OCI-LY3 (cell line): Measurements from ENCODE around the gene DESI2.

Source experiments
- H2AFZ ChIP-seq: fragments of 200-600, 300-600 bp; shearing (Covaris generic); 2 replicates; pipeline ENCODE4 v1.6.0; 2014; ENCODE audit warnings: antibody characterized with exemption, low read depth, low read length
- H3K27ac ChIP-seq: fragments of 200-600, 300-600 bp; sonication (generic); 2 replicates; pipeline ENCODE4 v1.5.1; 2014; ENCODE audit warnings: mild to moderate bottlenecking, low read length, moderate library complexity, mixed read lengths
- H3K27me3 ChIP-seq: fragments of 200-600, 300-600 bp; sonication (generic); 2 replicates; pipeline ENCODE4 v1.6.1; 2014; ENCODE audit warnings: low read depth, low read length, mixed read lengths
- H3K36me3 ChIP-seq: fragments of 200-600, 300-600 bp; sonication (generic); replicated peaks from 2 replicates; pipeline ENCODE3; 2014; ENCODE audit warnings: low read depth, low read length, mixed read lengths
- H3K4me1 ChIP-seq: fragments of 300-600, 200-600 bp; sonication (generic); 2 replicates; pipeline ENCODE4 v1.6.1; 2014; ENCODE audit warnings: low read length, mixed read lengths
- H3K4me2 ChIP-seq: fragments of 200-600, 300-600 bp; sonication (generic); 2 replicates; pipeline ENCODE4 v1.6.1; 2014; ENCODE audit warnings: low read length, mixed read lengths
- H3K4me3 ChIP-seq: fragments of 300-600, 200-600 bp; sonication (generic); 2 replicates; pipeline ENCODE4 v1.5.1; 2014; ENCODE audit warnings: antibody characterized with exemption, mild to moderate bottlenecking, low read length, moderate library complexity
- H3K79me2 ChIP-seq: fragments of 300-600, 200-600 bp; shearing (Covaris generic); 2 replicates; pipeline ENCODE4 v1.6.1; 2014; ENCODE audit warnings: mild to moderate bottlenecking, low read length, mixed read lengths
- H3K9ac ChIP-seq: fragments of 300-600, 200-600 bp; shearing (Covaris generic); 2 replicates; pipeline ENCODE4 v1.6.0; 2014; ENCODE audit warnings: mild to moderate bottlenecking, low read length, moderate library complexity
- H3K9me3 ChIP-seq: fragments of 200-600, 300-600 bp; shearing (Covaris generic); 2 replicates; pipeline ENCODE4 v1.6.1; 2014; ENCODE audit warnings: low read length, mixed read lengths; ENCODE audit not compliant: insufficient read depth
- H4K20me1 ChIP-seq: fragments of 200-600, 300-600 bp; sonication (generic); 2 replicates; pipeline ENCODE4 v1.6.1; 2016; ENCODE audit warnings: low read length, mixed read lengths; ENCODE audit not compliant: insufficient read depth
- CTCF ChIP-seq: fragments of 200-600, 300-600 bp; sonication (generic); IDR thresholded peaks from 2 replicates; pipeline ENCODE4 v1.5.1; 2014; ENCODE audit warnings: antibody characterized with exemption, low read length, low read depth
- EZH2phosphoT487 ChIP-seq: fragments of 200-600 bp; shearing (Covaris generic); IDR thresholded peaks from 2 replicates; pipeline ENCODE4 v1.6.1; 2018; ENCODE audit warnings: antibody characterized with exemption, mixed run types, low read depth

The DESI2 gene

GRCh38 chr1:244702620-244703019 lies 49.7 kb downstream of the DESI2 start:
- Histone ChIP-seq H3K27me3 (no peaks in the 10 kb centered on the region), H3K9ac (no peak overlapping the region), H2AFZ (no peak overlapping the region), H3K79me2 (no peaks in the 10 kb centered on the region), H3K4me2 (no peak overlapping the region), H3K4me3 (no peak overlapping the region), H3K36me3 (peaks cover 52% of the 10 kb centered on the region), H3K9me3 (no peaks in the 10 kb centered on the region), H3K4me1 (no peaks in the 10 kb centered on the region), H4K20me1 (no peaks in the 10 kb centered on the region), H3K27ac (no peak overlapping the region)
- TF ChIP-seq EZH2phosphoT487 (no peak), CTCF (no peak)

GRCh38 chr1:244704107-244704506 lies 51.2 kb downstream of the DESI2 start:
- Histone ChIP-seq H3K4me3 (no peak overlapping the region), H3K36me3 (peaks cover 44% of the 10 kb centered on the region), H3K79me2 (no peaks in the 10 kb centered on the region), H3K4me1 (no peaks in the 10 kb centered on the region), H3K9ac (no peak overlapping the region), H3K27ac (no peak overlapping the region), H2AFZ (no peak overlapping the region), H4K20me1 (no peaks in the 10 kb centered on the region), H3K27me3 (no peaks in the 10 kb centered on the region), H3K9me3 (no peaks in the 10 kb centered on the region), H3K4me2 (no peak overlapping the region)
- TF ChIP-seq CTCF (no peak), EZH2phosphoT487 (no peak)

GRCh38 chr1:244705261-244706234 lies 52.6 kb downstream of the DESI2 start:
- no peaks in the 10 kb centered on the region for H3K4me1 ChIP-seq
- H4K20me1 ChIP-seq: no peaks in the 10 kb centered on the region
- H3K9me3 ChIP-seq: no peaks in the 10 kb centered on the region
- peaks cover 34% of the 10 kb centered on the region for H3K36me3 ChIP-seq
- no peak overlapping the region for H3K9ac ChIP-seq
- H2AFZ ChIP-seq: no peak overlapping the region
- H3K4me3 ChIP-seq: no peak overlapping the region
- no peak overlapping the region for H3K27ac ChIP-seq
- TF ChIP-seq EZH2phosphoT487: no peak
- TF ChIP-seq CTCF: no peak
- H3K27me3 ChIP-seq: no peaks in the 10 kb centered on the region
- H3K4me2 ChIP-seq: no peak overlapping the region
- H3K79me2 ChIP-seq: no peaks in the 10 kb centered on the region

GRCh38 chr1:244709076-244709475 lies 56.1 kb downstream of the DESI2 start:
- Histone ChIP-seq H3K36me3 (peaks cover 16% of the 10 kb centered on the region), H3K9me3 (no peaks in the 10 kb centered on the region), H3K79me2 (no peaks in the 10 kb centered on the region), H3K4me3 (no peak overlapping the region), H2AFZ (no peak overlapping the region), H3K27me3 (no peaks in the 10 kb centered on the region), H3K4me1 (no peaks in the 10 kb centered on the region), H3K9ac (no peak overlapping the region), H4K20me1 (no peaks in the 10 kb centered on the region), H3K27ac (no peak overlapping the region), H3K4me2 (no peak overlapping the region)
- no peak for TF ChIP-seq EZH2phosphoT487
- TF ChIP-seq CTCF: no peak
